Adrenal gland (tissue), 12 donors: ENCODE data around the gene MAP3K14. TPM values are rescaled to one million over a fixed set of nuclear protein-coding genes. Genes with fewer than 3 reads are reported as not detected.
"Not testable (repeated sequence)": the region's sequence is repeated elsewhere in the genome, so short reads cannot be mapped to it uniquely, and the experiment has no call there.

ENCODE experiments used
- DNase-seq, 7 donors: peaks; one replicate each; pipeline ENCODE4 v3.0.0-alpha.2; 2019 to 2020
- H3K27ac ChIP-seq, 5 donors: fragments of 200-600 bp; sonication (generic) in 4 of 5; 1 replicate in 3 of 5; 2 replicates in 2 of 5; pipeline versions ENCODE4 v1.5.1 to v1.8.0; 2016 to 2020; ENCODE audit warnings: mild to moderate bottlenecking in 1 of 5
- H3K27me3 ChIP-seq: fragments of 200-600 bp; 2 replicates; pipeline ENCODE4 v1.8.0; 2021
- H3K36me3 ChIP-seq, 2 donors: fragments of 200-600 bp; replicated peaks in 1 of 2; 1 replicate in 1 of 2; 2 replicates in 1 of 2; pipeline versions ENCODE4 v1.5.1 to v1.8.0; 2018 to 2022
- H3K4me1 ChIP-seq, 2 donors: fragments of 200-600 bp; replicated peaks in 1 of 2; 1 replicate in 1 of 2; 2 replicates in 1 of 2; pipeline versions ENCODE4 v1.5.1 to v1.8.0; 2018 to 2021
- H3K4me3 ChIP-seq, 4 donors: fragments of 200-600 bp; sonication (generic) in 3 of 4; one replicate each; pipeline ENCODE4 v1.5.1; 2016 to 2018
- H3K9me3 ChIP-seq, 3 donors: fragments of 200-600 bp; sonication (generic) in 1 of 3; replicated peaks in 1 of 3; 1 replicate in 2 of 3; 2 replicates in 1 of 3; pipeline versions ENCODE4 v1.5.1 to v1.8.0; 2016 to 2021
- CTCF ChIP-seq, 6 experiments: fragments of 450-650 bp in 4 of 6; fragments of 200-600 bp in 2 of 6; sonication (generic) in 1 of 6; IDR thresholded peaks; 1 replicate in 5 of 6; 2 replicates in 1 of 6; pipeline versions ENCODE4 v1.5.1 to v1.8.0; 2016 to 2021; ENCODE audit warnings: antibody characterized with exemption in 6 of 6, mild to moderate bottlenecking in 2 of 6, moderate library complexity in 1 of 6
- POLR2A ChIP-seq, 2 donors: fragments of 450-650 bp; IDR thresholded peaks; one replicate each; pipeline ENCODE4 v1.6.1; 2017; ENCODE audit warnings: antibody characterized with exemption in 2 of 2, mild to moderate bottlenecking in 2 of 2, moderate library complexity in 1 of 2
- WGBS, 4 donors: extraction: QIAGEN DNeasy Blood & Tissue Kit in 2 of 4; methylation state at CpG; one replicate each; pipeline versions ENCODE4 v1.1.5 to v1.1.7; 2013 to 2017; 5-methylcytosine and 5-hydroxymethylcytosine counted together
- intact Hi-C, 2 donors: fragments of 100-400 bp; cut with DNase I; formaldehyde crosslinking; loops; one replicate each; pipeline versions ENCODE4 v1.14.1 to v1.15.0; 2022 to 2023
- polyA plus RNA-seq, 3 donors: library from polyadenylated mRNA; stranded (reverse); fragments of 200-250 nt in 2 of 3; fragments of 350-450 nt in 1 of 3; fragmentation: Illumina TruSeq in 1 of 3; extraction: RNeasy Lipid Tissue Mini Kit (QIAGEN cat#74804) in 1 of 3; gene quantifications; one replicate each; pipeline ENCODE4 v1.2.3, GENCODE V29; 2013 to 2014
- total RNA-seq, 9 donors: library from RNA; depleted of rRNA in 4 of 9; stranded (reverse); fragments of >200 nt in 4 of 9; fragments of 120-200 nt in 1 of 9; fragmentation: NEBNext Ultra II Directional in 1 of 9; extraction: Animal tissue kit (Norgen Biotek cat#: 25700) in 1 of 9; gene quantifications; one replicate each; pipeline versions ENCODE4 v1.1.0 to v1.2.4, GENCODE V29; 2013 to 2023
- donor health status: healthy with polysubstance abuse.
- donor health status: Bipolar disorder and iron deficiency.
- donor health status: DM: yes; HTN: yes; CAD: no.
- donor health status: DM: no; HTN: no; CAD: no.
- donor health status: DM: no; HTN: no; CAD: no.
- donor health status: DM: yes; HTN: yes; CAD: no.

The MAP3K14 gene
- total and polyA plus RNA-seq, 12 donors: 2.4 to 14.7 (median 7.2) TPM

DNA sequence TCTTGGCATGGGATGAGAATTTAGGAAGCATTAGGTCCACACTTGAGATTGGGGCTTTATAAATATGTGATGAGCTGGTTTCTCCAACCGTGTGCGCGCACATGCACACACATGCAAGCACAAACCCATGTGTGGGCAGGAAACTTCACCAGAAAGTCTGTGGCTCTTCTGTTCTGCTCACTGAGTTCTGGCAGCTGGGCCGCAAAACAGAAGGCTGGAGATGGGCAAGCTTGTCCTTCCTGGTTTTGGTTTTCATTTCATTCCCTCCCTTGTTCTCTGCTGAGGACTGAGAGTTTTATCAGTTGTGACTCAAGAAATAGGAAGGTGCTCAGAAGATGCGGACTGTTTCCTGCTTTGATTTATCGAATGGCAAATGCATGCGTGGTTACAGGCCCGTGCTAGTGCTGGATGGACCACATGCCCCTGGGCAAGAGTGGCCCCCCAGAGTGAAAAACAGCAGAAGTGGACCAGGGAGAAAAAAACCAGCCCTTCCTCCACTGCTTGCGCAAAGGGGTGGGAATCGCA lies 14.1 kb downstream of the MAP3K14 start:
- TF ChIP-seq CTCF (IDR thresholded peaks at IDR 0.05) (no peak), POLR2A (IDR thresholded peaks at IDR 0.05) (no peak)
- Histone ChIP-seq H3K36me3 (no peaks in the 10 kb centered on the region), H3K4me1 (peaks cover 29 to 69% of the 10 kb centered on the region in 2 donors), H3K9me3 (no peaks in the 10 kb centered on the region), H3K27ac (peak overlapping the region; percentile 54 to 82 (median 76)), H3K27me3 (no peaks in the 10 kb centered on the region), H3K4me3 (no peak overlapping the region)
- DNase-seq: peak in 2 of 7 donors; percentile 59 to 61
- WGBS, 4 donors: 49 to 56% (median 54%) methylated on average over 8 to 10 of the region's 10 CpGs
- intact Hi-C loops: no loop called here

DNA sequence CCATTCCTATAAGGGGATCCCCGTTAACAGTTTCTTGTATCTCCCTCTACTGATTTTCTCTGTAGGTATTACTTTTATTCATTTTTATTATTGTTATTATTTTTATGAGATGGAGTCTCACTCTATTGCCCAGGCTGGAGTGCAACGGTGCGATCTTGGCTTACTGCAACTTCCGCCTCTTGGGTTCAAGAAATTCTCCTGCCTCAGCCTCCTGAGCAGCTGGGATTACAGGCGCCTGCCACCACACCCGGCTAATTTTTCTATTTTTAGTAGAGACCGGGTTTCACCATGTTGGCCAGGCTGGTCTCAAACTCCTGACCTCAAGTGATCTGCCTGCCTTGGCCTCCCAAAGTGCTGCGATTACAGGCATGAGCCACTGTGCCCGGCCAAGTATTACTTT lies 14.6 kb downstream of the MAP3K14 start:
- H3K27me3 ChIP-seq, H3K4me3 ChIP-seq, DNase-seq, intact Hi-C loops, H3K36me3 ChIP-seq, H3K9me3 ChIP-seq: not testable (repeated sequence)
- peaks cover 26 to 69% of the 10 kb centered on the region in 2 donors for H3K4me1 ChIP-seq
- peak overlapping the region; percentile 54 to 82 (median 76) for H3K27ac ChIP-seq
- WGBS, 4 donors: 61 to 79% (median 64%) methylated on average over 9 of the region's 9 CpGs

DNA sequence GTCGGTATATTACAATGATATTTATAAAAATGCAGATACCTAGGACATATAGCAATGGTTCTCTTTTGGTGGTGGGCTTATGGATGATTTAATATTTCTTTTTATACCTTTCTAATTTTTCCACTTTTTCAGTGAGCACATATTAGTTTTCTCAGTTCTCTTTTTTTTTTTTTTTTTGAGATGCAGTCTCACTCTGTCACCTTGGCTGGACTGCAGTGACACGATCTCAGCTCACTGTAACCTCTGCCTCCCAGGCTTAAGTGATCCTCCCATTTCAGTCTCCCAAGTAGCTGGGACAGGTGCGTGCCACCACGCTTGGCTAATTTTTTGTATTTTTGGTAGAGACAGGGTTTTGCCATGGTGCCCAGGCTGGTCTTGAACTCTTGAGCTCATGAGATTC lies 15.1 kb downstream of the MAP3K14 start:
- Histone ChIP-seq H3K4me3 (no peak overlapping the region), H3K4me1 (peaks cover 21 to 69% of the 10 kb centered on the region in 2 donors), H3K36me3 (no peaks in the 10 kb centered on the region), H3K27ac (peak overlapping the region in 2 of 5 donors; percentile 76 to 81), H3K27me3 (no peaks in the 10 kb centered on the region), H3K9me3 (no peaks in the 10 kb centered on the region)
- WGBS, 4 donors: 82 to 90% (median 86%) methylated on average over 4 of the region's 4 CpGs
- intact Hi-C loops: no loop called here
- DNase-seq: no peak
- no peak for TF ChIP-seq CTCF (IDR thresholded peaks at IDR 0.05)

GRCh38 chr17:45300060-45300751 lies 16.6 kb downstream of the MAP3K14 start:
- Histone ChIP-seq H3K4me1 (peaks cover 10 to 68% of the 10 kb centered on the region in 2 donors), H3K27ac (peak overlapping the region in 2 of 5 donors; percentile 34 to 49)

More at GRCh38 chr17:45300060-45300751, 16.6 kb downstream of the MAP3K14 start:
- no peak for DNase-seq
- 86 to 94% (median 92%) methylated on average over 7 of the region's 7 CpGs for whole genome bisulfite sequencing, 4 donors
- H3K36me3 ChIP-seq: no peaks in the 10 kb centered on the region
- H3K27me3 ChIP-seq: no peaks in the 10 kb centered on the region
- no peak overlapping the region for H3K4me3 ChIP-seq
- intact Hi-C loops: no loop called here
- H3K9me3 ChIP-seq: no peaks in the 10 kb centered on the region
- TF ChIP-seq CTCF (IDR thresholded peaks at IDR 0.05) (no peak), POLR2A (IDR thresholded peaks at IDR 0.05) (no peak)
